GM23338 (cell line): Measurements from ENCODE around the gene TFDP1. TPM values are rescaled to one million over a fixed set of nuclear protein-coding genes. Genes with fewer than 3 reads are reported as not detected.

Experiments used
- ATAC-seq: fragments of 200-7000 bp; cut with Tn5 transposase; 3 replicates; pipeline ENCODE4 v1.9.1; 2020
- DNase-seq: peaks from one replicate; pipeline ENCODE4 v3.0.0-alpha.2; 2015; ENCODE audit warnings: low spot score
- H2AFZ ChIP-seq: fragments of 200-600 bp; sonication (generic); 2 replicates; pipeline ENCODE4 v1.8.0; 2016; ENCODE audit warnings: antibody characterized with exemption, mild to moderate bottlenecking, moderate library complexity
- H3F3A ChIP-seq: fragments of 200-600 bp; sonication (generic); replicated peaks from 2 replicates; pipeline ENCODE4 v1.8.0; 2017; ENCODE audit warnings: antibody characterized with exemption, mixed run types, low read depth
- H3K27ac ChIP-seq: fragments of 200-600 bp; sonication (generic); 2 replicates; pipeline ENCODE4 v1.6.1; 2016; ENCODE audit warnings: low read depth
- H3K27me3 ChIP-seq: fragments of 200-600 bp; sonication (generic); 2 replicates; pipeline ENCODE4 v1.8.0; 2016; ENCODE audit warnings: mild to moderate bottlenecking, mixed run types, moderate library complexity; ENCODE audit not compliant: insufficient read depth
- H3K36me3 ChIP-seq: fragments of 200-600 bp; sonication (generic); 2 replicates; pipeline ENCODE4 v1.8.0; 2016; ENCODE audit warnings: mild to moderate bottlenecking; ENCODE audit not compliant: insufficient read depth
- H3K4me1 ChIP-seq: fragments of 200-600 bp; sonication (generic); 2 replicates; pipeline ENCODE4 v1.8.0; 2016; ENCODE audit warnings: mild to moderate bottlenecking, moderate library complexity; ENCODE audit not compliant: insufficient read depth
- H3K4me2 ChIP-seq: fragments of 200-600 bp; sonication (generic); 2 replicates; pipeline ENCODE4 v1.7.1; 2017; ENCODE audit warnings: mixed run types
- H3K4me3 ChIP-seq: fragments of 200-600 bp; sonication (generic); 2 replicates; pipeline ENCODE4 v1.6.1; 2016; ENCODE audit warnings: mixed run types
- H3K79me2 ChIP-seq: fragments of 200-600 bp; sonication (generic); replicated peaks from 2 replicates; pipeline ENCODE4 v1.8.0; 2017; ENCODE audit warnings: mild to moderate bottlenecking; ENCODE audit not compliant: insufficient read depth
- H3K9me2 ChIP-seq: fragments of 200-600 bp; sonication (generic); 2 replicates; pipeline ENCODE4 v1.8.0; 2017; ENCODE audit not compliant: insufficient read depth
- H4K20me1 ChIP-seq: fragments of 200-600 bp; sonication (generic); replicated peaks from 2 replicates; pipeline ENCODE4 v1.8.0; 2017; ENCODE audit warnings: mild to moderate bottlenecking; ENCODE audit not compliant: insufficient read depth
- H3K27ac Mint-ChIP-seq: 2 replicates; pipeline ENCODE4 v1.8.0; 2020; ENCODE audit warnings: inconsistent platforms, mild to moderate bottlenecking, moderate library complexity, mixed read lengths
- H3K27me3 Mint-ChIP-seq: 3 replicates; pipeline ENCODE4 v1.8.0; 2022; ENCODE audit warnings: low read depth, mild to moderate bottlenecking, moderate library complexity, mixed read lengths, inconsistent platforms; ENCODE audit not compliant: insufficient read depth, poor library complexity
- H3K36me3 Mint-ChIP-seq: 3 replicates; pipeline ENCODE4 v1.8.0; 2021; ENCODE audit warnings: low read depth, mild to moderate bottlenecking, inconsistent platforms, moderate library complexity, mixed read lengths
- H3K4me1 Mint-ChIP-seq: 3 replicates; pipeline ENCODE4 v1.8.0; 2020; ENCODE audit warnings: mild to moderate bottlenecking, inconsistent platforms, mixed read lengths
- H3K4me3 Mint-ChIP-seq: 3 replicates; pipeline ENCODE4 v1.8.0; 2021; ENCODE audit warnings: moderate library complexity, mild to moderate bottlenecking, inconsistent platforms, mixed read lengths
- H3K9me3 Mint-ChIP-seq: 3 replicates; pipeline ENCODE4 v1.8.0; 2020; ENCODE audit warnings: moderate library complexity, mild to moderate bottlenecking, inconsistent platforms, mixed read lengths
- CTCF ChIP-seq, 2 experiments: fragments of 200-600 bp in 1 of 2; sonication (generic) in 1 of 2; conservative IDR thresholded peaks; 2 replicates each; pipeline versions ENCODE4 v1.5.1 to v1.6.1; 2016 to 2017; ENCODE audit warnings: antibody characterized with exemption in 2 of 2, low read depth in 2 of 2, mild to moderate bottlenecking in 2 of 2, moderate library complexity in 1 of 2
- ETS1 ChIP-seq: IDR thresholded peaks from 2 replicates; pipeline ENCODE4 v1.6.1; 2016; ENCODE audit warnings: antibody characterized with exemption
- EZH2 ChIP-seq: fragments of 200-600 bp; sonication (generic); IDR thresholded peaks from one replicate; pipeline ENCODE4 v1.8.0; 2017; ENCODE audit warnings: antibody characterized with exemption, mild to moderate bottlenecking, low read depth; ENCODE audit not compliant: unreplicated experiment
- EZH2phosphoT487 ChIP-seq: fragments of 200-600 bp; sonication (generic); IDR thresholded peaks from one replicate; pipeline ENCODE4 v1.8.1; 2018; ENCODE audit warnings: antibody characterized with exemption; ENCODE audit not compliant: unreplicated experiment
- NANOG ChIP-seq: IDR thresholded peaks from 2 replicates; pipeline ENCODE4 v1.6.1; 2016; ENCODE audit warnings: antibody characterized with exemption, borderline replicate concordance
- STAT1 ChIP-seq: IDR thresholded peaks from one replicate; pipeline ENCODE4 v1.6.1; 2016; ENCODE audit warnings: antibody characterized with exemption; ENCODE audit not compliant: unreplicated experiment
- ZNF114 ChIP-seq: fragments of 250-450 bp; sonication (Bioruptor Pico); IDR thresholded peaks from 2 replicates; pipeline ENCODE4 v1.5.0; 2020; ENCODE audit warnings: mild to moderate bottlenecking, moderate library complexity
- ZNF331 ChIP-seq: fragments of 250-450 bp; sonication (Bioruptor Pico); IDR thresholded peaks from 2 replicates; pipeline ENCODE4 v1.5.0; 2020; ENCODE audit warnings: low read depth, mild to moderate bottlenecking, moderate library complexity
- polyA plus RNA-seq: library from polyadenylated mRNA; unstranded; fragments of >200 nt; fragmentation: Nextera tagmentation; extraction: Ambion mirVana; gene quantifications from 2 replicates; pipeline ENCODE4 v1.2.1, GENCODE V29; 2016
- total RNA-seq: library from RNA; depleted of rRNA; stranded (reverse); fragments of >200 nt; shearing (Covaris generic); gene quantifications from 2 replicates; pipeline ENCODE4 v1.2.3, GENCODE V29; 2014
- TF ChIP-seq, protein P1 (sequence below): fragments of 250-450 bp; sonication (Bioruptor Pico); IDR thresholded peaks from 2 replicates; pipeline ENCODE4 v1.5.0; 2020; ENCODE audit warnings: mild to moderate bottlenecking, moderate library complexity

The TFDP1 gene
- total and polyA plus RNA-seq, 2 experiments from 2014 or later: 42.9 to 80.0 TPM

- H3K4me3 Mint-ChIP-seq: no peak overlapping the region
Measured at GRCh38 chr13:113612607-113613006, 28.1 kb downstream of the TFDP1 start.

DNA sequence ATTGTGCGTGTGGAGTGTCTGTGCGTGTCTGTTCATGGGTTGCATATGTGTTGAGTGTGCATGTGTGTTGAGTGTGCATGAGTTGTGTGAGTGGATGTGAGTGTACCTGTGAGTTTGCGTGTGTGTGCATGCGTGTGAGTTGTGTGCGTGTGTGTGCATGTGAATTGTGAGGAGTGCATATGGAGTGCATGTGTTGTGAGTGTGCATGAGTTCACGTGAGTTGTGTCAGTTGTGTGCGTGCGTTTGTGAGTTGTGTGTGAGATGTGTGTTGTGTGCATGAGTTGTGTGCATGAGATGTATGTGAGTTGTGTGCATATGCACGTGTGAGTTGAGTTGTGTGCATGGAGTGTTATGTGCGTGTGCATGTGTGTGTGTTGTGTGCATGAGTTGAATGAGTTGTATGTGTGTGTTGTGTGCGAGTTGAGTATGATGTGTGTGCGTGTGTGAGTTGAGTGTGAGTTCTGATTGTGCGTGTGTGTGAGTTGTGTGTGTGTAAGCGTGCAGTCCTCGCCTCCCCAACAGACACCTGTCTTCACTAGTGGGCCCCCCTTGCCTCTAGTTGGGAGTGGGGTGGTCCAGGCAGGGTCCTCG, 29.3 kb downstream of the TFDP1 start:
- Histone ChIP-seq H3K36me3 (no peaks in the 10 kb centered on the region), H3K4me2 (no peak overlapping the region), H3K79me2 (peaks cover 84% of the 10 kb centered on the region), H3K4me1 (peaks cover 10% of the 10 kb centered on the region; the same call in 1 of the 2 replicates), H4K20me1 (peaks cover 13% of the 10 kb centered on the region), H3K27ac (no peak overlapping the region), H3F3A (0 out of 2 replicates have a peak, but pooled peaks cover 3% of the 10 kb centered on the region), H2AFZ (no peak overlapping the region), H3K27me3 (no peaks in the 10 kb centered on the region), H3K4me3 (no peak overlapping the region), H3K9me2 (no peaks in the 10 kb centered on the region)
- H3K4me3 Mint-ChIP-seq: no peak overlapping the region
- peaks cover 24% of the 10 kb centered on the region for H3K4me1 Mint-ChIP-seq
- peaks cover 4% of the 10 kb centered on the region for H3K27me3 Mint-ChIP-seq
- no peaks in the 10 kb centered on the region for H3K9me3 Mint-ChIP-seq
- ATAC-seq (no peak), DNase-seq (no peak)
- peaks cover 36% of the 10 kb centered on the region for H3K36me3 Mint-ChIP-seq
- no peak overlapping the region for H3K27ac Mint-ChIP-seq
- TF ChIP-seq ETS1 (no peak), STAT1 (no peak), ZNF114 (CRISPR knock-in tag) (no peak), NANOG (no peak), EZH2phosphoT487 (no peak), CTCF (conservative IDR thresholded peaks at IDR 0.05; ENCODE audit: low read depth in 2 of 2) (no peak), EZH2 (no peak)
- TF ChIP-seq, protein P1, sequence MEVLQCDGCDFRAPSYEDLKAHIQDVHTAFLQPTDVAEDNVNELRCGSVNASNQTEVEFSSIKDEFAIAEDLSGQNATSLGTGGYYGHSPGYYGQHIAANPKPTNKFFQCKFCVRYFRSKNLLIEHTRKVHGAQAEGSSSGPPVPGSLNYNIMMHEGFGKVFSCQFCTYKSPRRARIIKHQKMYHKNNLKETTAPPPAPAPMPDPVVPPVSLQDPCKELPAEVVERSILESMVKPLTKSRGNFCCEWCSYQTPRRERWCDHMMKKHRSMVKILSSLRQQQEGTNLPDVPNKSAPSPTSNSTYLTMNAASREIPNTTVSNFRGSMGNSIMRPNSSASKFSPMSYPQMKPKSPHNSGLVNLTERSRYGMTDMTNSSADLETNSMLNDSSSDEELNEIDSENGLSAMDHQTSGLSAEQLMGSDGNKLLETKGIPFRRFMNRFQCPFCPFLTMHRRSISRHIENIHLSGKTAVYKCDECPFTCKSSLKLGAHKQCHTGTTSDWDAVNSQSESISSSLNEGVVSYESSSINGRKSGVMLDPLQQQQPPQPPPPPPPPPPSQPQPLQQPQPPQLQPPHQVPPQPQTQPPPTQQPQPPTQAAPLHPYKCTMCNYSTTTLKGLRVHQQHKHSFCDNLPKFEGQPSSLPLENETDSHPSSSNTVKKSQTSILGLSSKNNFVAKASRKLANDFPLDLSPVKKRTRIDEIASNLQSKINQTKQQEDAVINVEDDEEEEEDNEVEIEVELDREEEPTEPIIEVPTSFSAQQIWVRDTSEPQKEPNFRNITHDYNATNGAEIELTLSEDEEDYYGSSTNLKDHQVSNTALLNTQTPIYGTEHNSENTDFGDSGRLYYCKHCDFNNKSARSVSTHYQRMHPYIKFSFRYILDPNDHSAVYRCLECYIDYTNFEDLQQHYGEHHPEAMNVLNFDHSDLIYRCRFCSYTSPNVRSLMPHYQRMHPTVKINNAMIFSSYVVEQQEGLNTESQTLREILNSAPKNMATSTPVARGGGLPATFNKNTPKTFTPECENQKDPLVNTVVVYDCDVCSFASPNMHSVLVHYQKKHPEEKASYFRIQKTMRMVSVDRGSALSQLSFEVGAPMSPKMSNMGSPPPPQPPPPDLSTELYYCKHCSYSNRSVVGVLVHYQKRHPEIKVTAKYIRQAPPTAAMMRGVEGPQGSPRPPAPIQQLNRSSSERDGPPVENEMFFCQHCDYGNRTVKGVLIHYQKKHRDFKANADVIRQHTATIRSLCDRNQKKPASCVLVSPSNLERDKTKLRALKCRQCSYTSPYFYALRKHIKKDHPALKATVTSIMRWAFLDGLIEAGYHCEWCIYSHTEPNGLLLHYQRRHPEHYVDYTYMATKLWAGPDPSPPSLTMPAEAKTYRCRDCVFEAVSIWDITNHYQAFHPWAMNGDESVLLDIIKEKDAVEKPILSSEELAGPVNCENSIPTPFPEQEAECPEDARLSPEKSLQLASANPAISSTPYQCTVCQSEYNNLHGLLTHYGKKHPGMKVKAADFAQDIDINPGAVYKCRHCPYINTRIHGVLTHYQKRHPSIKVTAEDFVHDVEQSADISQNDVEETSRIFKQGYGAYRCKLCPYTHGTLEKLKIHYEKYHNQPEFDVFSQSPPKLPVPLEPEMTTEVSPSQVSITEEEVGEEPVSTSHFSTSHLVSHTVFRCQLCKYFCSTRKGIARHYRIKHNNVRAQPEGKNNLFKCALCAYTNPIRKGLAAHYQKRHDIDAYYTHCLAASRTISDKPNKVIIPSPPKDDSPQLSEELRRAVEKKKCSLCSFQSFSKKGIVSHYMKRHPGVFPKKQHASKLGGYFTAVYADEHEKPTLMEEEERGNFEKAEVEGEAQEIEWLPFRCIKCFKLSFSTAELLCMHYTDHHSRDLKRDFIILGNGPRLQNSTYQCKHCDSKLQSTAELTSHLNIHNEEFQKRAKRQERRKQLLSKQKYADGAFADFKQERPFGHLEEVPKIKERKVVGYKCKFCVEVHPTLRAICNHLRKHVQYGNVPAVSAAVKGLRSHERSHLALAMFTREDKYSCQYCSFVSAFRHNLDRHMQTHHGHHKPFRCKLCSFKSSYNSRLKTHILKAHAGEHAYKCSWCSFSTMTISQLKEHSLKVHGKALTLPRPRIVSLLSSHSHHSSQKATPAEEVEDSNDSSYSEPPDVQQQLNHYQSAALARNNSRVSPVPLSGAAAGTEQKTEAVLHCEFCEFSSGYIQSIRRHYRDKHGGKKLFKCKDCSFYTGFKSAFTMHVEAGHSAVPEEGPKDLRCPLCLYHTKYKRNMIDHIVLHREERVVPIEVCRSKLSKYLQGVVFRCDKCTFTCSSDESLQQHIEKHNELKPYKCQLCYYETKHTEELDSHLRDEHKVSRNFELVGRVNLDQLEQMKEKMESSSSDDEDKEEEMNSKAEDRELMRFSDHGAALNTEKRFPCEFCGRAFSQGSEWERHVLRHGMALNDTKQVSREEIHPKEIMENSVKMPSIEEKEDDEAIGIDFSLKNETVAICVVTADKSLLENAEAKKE (CRISPR knock-in tag): no peak

More at GRCh38 chr13:113612607-113613006, 28.1 kb downstream of the TFDP1 start:
- H3K4me2 ChIP-seq: no peak overlapping the region
- H3K27ac ChIP-seq: no peak overlapping the region
- no peaks in the 10 kb centered on the region for H3K9me2 ChIP-seq
- peaks cover 10% of the 10 kb centered on the region; the same call in 1 of the 2 replicates for H3K4me1 ChIP-seq
- no peaks in the 10 kb centered on the region for H3K36me3 ChIP-seq
- Mint-ChIP-seq H3K4me1 (peaks cover 17% of the 10 kb centered on the region), H3K36me3 (peaks cover 36% of the 10 kb centered on the region), H3K9me3 (no peaks in the 10 kb centered on the region), H3K27ac (no peak overlapping the region), H3K27me3 (peaks cover 7% of the 10 kb centered on the region)
- H3K79me2 ChIP-seq: peaks cover 80% of the 10 kb centered on the region
- no peak for TF ChIP-seq EZH2
- no peak for TF ChIP-seq ZNF331 (CRISPR knock-in tag)
- H4K20me1 ChIP-seq: peaks cover 12% of the 10 kb centered on the region
- H3K4me3 ChIP-seq: no peak overlapping the region
- ATAC-seq (no peak), DNase-seq (no peak)
- no peak overlapping the region for H2AFZ ChIP-seq
- H3F3A ChIP-seq: 0 out of 2 replicates have a peak, but pooled peaks cover 3% of the 10 kb centered on the region
- H3K27me3 ChIP-seq: no peaks in the 10 kb centered on the region
